NCI-H2107 treated with DMSO at 0.1 percent for 48 hours (cell line): ENCODE results near the gene STC2.

Source experiments
- DNase-seq: peaks from one replicate; lab custom pipeline; 2025; ENCODE audit not compliant: unreplicated experiment; lab: John Stamatoyannopoulos, UW

The STC2 gene

DNA sequence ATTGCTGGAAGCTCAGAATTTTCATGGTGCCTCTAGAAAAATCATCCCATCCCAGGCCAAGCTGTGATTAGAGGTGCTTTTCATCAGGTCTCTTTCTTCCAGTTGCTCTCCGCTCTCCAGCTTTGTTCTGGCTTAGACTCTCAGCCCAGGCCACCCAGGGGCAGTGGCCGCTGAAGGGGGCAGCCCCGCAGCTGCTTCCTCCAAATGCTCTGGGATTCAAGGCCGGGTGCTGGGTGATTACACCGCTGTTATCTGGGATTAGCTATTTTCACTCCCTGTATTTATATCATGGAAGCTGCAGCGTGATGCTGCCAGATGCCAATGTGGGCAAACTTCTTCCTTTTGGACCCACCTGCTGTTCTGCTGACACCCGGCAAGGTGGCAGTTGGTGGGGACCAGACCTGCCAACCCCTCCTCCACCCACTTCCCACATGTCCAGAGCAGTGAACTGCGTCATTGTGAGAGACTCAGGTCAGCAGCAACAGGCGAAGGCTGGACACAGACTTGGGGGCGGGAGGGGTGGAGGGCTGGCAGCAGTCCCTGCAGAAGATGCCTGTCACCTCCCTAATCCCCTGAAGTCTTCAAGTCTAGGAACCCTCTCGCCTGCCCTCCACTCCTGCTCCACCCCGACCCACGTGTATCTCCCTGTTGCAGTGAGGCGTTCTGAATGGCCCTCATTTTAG is 59.3 kb downstream of the STC2 start:
- DNase-seq = no peak

DNA sequence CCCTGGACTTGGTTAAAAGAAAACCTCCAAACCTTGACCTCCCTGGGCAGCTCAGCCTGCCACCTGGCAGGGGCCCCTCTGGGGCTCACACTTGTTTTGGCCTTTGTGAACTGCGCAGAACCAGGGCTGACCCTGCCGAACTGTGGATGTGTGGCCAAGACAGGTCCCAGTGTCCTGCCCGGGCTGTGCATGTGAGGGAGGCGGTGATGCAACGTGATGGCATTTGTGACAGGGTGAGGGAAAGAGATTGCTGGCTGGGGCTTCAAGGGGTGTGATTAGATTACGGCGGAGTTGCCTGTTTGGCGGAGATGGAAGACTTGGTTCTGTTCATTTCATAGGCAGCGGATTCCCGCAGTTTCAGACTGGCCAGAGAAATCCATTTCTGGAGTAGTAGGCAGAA is 62.8 kb downstream of the STC2 start:
- DNase-seq = no peak
